ENCODE measurements around the gene FBXL19.

DNA sequence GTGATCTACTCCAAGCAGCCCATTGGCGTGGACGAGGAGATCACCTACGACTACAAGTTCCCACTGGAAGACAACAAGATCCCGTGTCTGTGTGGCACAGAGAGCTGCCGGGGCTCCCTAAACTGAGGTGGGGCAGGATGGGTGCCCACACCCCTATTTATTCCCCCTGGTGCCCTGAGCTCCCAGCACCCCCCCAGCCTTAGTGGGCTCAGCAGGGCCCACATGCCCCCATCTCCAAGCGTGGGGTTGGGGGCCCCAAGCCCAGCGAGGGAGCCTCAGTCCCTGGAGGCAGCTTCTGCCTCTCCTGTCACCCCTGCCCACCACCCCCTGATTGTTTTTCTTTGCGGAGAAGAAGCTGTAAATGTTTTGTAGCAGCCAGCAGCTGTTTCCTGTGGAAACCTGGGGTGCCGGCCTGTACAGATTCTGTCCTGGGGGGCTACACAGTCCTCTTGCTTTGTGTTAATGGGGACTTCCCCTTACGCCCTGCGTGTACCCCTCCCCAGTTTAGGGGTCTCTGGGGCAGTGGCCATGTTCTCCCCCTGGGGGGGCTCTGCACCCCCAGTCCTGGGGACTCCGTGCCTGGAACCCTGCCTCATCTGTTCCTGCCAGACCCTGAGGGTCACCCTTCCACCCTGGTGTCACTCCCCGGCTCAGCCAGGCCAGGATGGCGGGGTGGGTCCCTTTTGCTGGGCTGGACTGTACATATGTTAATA lies 60.7 kb downstream of the FBXL19 start:
- TF ChIP-seq, protein P1, sequence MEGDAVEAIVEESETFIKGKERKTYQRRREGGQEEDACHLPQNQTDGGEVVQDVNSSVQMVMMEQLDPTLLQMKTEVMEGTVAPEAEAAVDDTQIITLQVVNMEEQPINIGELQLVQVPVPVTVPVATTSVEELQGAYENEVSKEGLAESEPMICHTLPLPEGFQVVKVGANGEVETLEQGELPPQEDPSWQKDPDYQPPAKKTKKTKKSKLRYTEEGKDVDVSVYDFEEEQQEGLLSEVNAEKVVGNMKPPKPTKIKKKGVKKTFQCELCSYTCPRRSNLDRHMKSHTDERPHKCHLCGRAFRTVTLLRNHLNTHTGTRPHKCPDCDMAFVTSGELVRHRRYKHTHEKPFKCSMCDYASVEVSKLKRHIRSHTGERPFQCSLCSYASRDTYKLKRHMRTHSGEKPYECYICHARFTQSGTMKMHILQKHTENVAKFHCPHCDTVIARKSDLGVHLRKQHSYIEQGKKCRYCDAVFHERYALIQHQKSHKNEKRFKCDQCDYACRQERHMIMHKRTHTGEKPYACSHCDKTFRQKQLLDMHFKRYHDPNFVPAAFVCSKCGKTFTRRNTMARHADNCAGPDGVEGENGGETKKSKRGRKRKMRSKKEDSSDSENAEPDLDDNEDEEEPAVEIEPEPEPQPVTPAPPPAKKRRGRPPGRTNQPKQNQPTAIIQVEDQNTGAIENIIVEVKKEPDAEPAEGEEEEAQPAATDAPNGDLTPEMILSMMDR (IDR thresholded peaks at IDR 0.05; ENCODE audit: insufficient read depth, low read length, poor library complexity, severe bottlenecking) = no peak
- TF ChIP-seq EZH2phosphoT487 (conservative IDR thresholded peaks at IDR 0.05; ENCODE audit: low read length) = no peak

Data from SU-DHL-6 (cell line).